Measurements from ENCODE around the gene LHFPL3.
A peak's percentile ranks its signal among the peaks of the same experiment; 100 is the strongest.
"Not testable (repeated sequence)": the region's sequence is repeated elsewhere in the genome, so short reads cannot be mapped to it uniquely, and the experiment has no call there.

The LHFPL3 gene

DNA sequence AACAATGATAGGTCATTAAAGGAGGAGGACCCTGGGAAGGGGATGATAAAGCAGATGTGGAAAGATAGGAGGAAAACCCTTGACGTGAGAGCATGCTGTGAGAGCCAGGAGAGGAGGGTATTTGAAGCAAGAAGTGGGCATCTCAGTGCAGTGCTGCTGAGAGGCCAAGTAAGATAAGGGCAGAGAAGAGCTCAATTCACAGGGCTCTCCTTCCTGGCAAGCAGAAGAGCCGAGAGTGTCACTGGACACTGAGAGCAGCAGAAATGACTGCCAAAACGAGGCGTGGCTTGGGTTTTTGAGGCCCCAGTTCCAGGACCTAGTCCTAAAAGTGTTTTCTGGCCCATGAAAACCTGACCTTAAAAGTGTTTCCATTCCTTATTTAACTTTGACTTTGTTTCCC is 213.5 kb downstream of the LHFPL3 start:
- TF ChIP-seq POLR2A (IDR thresholded peaks at IDR 0.05; ENCODE audit: low read depth, low read length): no peak
- DNase-seq (ENCODE audit: insufficient read length, low spot score) (no peak), FAIRE-seq (no peak)

DNA sequence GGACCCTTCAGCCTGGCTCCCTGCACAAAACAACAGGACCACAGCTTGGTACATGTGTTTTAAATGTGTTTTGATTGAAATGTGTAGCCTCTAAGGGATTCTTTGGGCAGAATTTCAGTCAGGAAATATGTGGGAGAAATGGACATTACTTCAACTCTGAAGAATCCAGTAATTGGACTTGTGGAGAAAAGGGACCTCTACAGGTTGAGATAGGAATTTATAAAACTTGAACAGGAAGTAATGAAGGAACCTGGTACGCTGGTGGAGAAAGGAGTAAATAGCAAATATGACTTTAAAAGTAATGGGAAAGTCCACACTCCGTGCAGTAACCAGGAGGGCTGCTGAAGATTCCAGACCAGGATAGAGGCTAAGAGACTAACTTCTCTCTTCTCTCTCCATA is 220.5 kb downstream of the LHFPL3 start:
- DNase-seq (ENCODE audit: insufficient read length, low spot score): no peak
- TF ChIP-seq POLR2A (IDR thresholded peaks at IDR 0.05; ENCODE audit: low read depth, low read length): no peak
- FAIRE-seq: no peak

DNA sequence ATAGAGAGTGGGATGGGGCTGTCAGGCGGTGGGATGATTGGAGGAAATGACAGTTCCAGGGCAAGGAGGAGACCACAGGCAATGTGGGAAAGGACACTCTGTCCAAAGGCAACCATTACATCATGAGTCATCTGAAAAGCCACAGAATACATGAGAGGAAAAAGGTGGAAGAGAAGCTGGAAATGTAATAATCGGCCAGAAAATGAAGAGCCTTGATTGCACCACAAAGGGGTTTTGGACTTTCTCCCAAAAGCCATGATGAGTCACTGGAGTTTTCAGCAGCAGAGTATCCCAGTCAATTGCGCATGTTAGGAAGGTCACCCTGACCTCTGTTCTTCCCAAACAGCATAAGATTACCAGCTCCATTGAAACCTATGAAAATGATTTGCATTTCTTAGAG is 222.0 kb downstream of the LHFPL3 start:
- no peak for DNase-seq (ENCODE audit: insufficient read length, low spot score)
- FAIRE-seq: no peak
- no peak for TF ChIP-seq POLR2A (IDR thresholded peaks at IDR 0.05; ENCODE audit: low read depth, low read length)

DNA sequence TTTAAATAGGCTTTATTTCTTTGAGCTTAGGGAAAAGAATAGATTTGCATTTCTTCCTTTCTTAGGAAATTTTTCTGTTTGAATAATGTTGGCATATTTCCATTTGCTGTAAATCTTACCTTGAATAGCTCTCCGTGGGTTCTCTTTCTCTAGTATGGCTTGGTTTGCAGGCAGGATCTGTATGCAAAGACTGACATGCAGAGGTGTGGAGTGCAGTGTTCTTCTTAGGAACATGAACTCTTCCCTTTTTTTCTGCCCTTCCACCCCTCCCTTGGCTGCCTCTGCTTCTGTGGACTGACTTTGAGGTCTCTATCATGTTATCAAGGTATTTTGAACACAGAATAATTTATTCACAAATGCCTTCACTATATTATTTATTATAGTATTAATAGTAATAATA is 222.8 kb downstream of the LHFPL3 start:
- TF ChIP-seq POLR2A (IDR thresholded peaks at IDR 0.05; ENCODE audit: low read depth, low read length): no peak
- FAIRE-seq: no peak
- DNase-seq (ENCODE audit: insufficient read length, low spot score): no peak

DNA sequence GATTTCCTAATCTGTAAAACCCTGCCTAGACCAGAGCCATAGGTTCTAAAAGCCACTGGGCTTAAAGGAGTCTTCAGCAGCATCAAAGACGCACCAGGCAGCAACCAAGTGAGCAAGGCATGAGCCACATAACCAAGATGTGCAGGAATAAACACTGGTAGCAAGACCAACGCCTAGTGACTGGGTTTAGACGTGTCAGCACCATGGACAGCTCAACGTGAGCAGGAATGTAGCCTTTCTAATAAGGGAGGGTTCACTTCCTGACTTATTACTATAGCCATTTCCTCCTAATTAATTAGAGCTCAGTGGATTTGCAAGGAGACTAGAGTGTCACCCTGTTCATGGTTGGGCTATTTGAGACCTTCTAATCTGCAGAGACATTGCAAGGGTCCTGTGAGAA is 223.7 kb downstream of the LHFPL3 start:
- no peak for TF ChIP-seq POLR2A (IDR thresholded peaks at IDR 0.05; ENCODE audit: low read depth, low read length)
- peak; percentile 19 for DNase-seq (ENCODE audit: insufficient read length, low spot score)
- no peak for FAIRE-seq

DNA sequence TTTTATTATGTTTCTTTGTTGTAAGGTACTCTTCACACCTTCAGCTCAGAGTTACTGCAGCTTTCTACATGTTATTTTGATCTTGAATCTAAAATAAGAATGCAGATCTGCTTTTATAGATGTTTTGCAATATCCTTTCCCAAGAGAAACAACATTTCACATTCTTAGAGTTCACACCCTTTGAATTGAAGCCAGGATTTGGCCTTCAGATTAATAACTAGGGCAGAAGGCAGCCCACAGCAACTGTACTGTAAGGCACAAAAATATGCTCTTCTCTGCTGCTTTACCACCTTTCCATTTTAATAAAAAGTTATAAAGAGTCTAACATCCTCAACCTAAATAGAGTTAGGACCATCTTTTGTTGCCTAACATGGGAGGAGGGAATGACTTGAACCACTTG is 224.7 kb downstream of the LHFPL3 start:
- no peak for FAIRE-seq
- TF ChIP-seq POLR2A (IDR thresholded peaks at IDR 0.05; ENCODE audit: low read depth, low read length): no peak
- DNase-seq (ENCODE audit: insufficient read length, low spot score): no peak

DNA sequence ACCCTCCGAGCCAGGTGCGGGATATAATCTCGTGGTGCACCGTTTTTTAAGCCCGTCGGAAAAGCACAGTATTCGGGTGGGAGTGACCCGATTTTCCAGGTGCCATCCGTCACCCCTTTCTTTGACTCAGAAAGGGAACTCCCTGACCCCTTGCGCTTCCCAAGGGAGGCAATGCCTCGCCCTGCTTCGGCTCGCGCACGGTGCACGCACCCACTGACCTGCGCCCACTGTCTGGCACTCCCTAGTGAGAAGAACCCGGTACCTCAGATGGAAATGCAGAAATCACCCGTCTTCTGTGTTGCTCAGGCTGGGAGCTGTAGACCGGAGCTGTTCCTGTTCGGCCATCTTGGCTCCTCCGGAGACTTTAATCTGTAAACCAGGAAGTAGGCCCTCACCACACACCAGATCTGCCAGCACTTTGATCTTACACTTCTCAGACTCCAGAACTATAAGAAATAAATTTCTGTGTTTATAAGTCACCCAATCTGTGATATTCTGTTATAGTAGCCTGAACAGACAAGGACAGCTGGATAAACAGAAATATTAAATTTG is 235.0 kb downstream of the LHFPL3 start:
- not testable (repeated sequence) for FAIRE-seq

DNA sequence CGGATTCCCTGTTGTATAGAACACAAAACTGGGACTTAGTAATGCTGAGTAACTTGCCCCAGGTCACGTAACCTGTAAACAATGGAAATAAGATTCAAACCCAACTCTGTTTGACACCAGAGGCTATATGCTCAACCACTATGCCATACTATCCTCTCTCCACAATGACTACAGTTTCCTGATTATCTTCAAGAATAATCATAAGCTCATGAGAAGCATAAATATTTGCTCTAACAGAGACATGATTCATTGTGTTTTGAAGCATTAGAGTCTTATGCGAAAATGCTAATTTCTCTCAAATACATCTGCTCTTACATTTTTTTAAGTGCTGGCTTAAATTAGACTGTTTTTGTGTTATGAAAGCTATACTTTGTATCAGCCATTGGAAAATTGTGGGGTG is 241.3 kb downstream of the LHFPL3 start:
- no peak for DNase-seq (ENCODE audit: insufficient read length, low spot score)
- TF ChIP-seq POLR2A (IDR thresholded peaks at IDR 0.05; ENCODE audit: low read depth, low read length): no peak
- FAIRE-seq: no peak

More for the DNA sequence above, 235.0 kb downstream of the LHFPL3 start:
- DNase-seq (ENCODE audit: insufficient read length, low spot score): not testable (repeated sequence)

DNA sequence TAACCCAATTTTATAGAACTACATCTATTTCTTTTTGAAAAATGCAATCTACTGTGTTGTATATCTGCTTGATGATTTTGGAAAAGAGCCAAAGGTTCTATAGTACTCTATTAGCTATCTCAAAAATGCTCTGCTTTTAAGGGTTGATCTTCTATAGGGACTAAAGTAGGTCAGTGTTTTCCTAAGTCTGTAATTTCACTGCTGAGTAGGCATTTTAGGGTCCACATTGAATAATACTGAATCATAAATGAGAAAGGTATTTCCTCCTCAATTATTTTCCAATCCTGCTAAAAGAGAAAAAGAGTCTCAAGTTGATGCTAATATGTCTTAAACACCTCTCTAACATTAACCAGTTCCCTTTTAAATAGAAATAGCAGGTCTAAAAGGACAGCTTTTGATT is 244.2 kb downstream of the LHFPL3 start:
- DNase-seq (ENCODE audit: insufficient read length, low spot score) (no peak), FAIRE-seq (no peak)
- no peak for TF ChIP-seq POLR2A (IDR thresholded peaks at IDR 0.05; ENCODE audit: low read depth, low read length)

DNA sequence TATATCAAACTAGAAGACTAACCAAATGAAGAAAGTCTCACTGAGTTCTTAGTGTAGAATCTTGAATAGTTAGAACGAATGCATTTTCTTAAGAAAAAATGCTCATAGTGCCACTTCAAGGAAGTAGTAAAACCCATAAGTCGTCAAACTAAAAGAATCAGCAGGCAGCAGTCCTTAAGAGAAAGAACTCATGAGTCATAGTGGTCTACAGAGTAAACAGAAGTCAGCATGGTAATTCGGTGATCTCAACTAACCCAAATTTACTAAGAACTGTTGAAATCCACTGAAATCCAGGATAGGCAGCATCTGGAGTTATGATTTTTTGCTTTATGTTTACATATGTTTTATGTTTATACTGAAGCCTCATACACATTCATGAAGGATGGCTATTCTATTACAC is 256.2 kb downstream of the LHFPL3 start:
- no peak for FAIRE-seq
- no peak for DNase-seq (ENCODE audit: insufficient read length, low spot score)
- TF ChIP-seq POLR2A (IDR thresholded peaks at IDR 0.05; ENCODE audit: low read depth, low read length): no peak

DNA sequence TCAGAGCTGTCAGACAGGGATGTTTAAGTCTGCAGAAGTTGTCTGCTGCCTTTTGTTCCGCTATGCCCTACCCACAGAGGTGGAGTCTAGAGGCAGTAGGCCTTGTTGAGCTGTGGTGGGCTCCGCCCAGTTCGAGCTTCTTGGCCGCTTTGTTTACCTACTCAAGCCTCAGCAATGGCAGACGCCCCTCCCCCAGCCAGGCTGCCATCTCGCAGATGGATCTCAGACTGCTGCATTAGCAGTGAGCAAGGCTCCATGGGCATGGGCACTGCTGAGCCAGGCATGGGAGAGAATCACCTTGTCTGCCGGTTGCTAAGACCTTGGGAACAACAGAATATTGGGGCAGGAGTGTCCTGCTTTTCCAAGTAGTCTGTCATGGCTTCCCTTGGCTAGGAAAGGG is 267.2 kb downstream of the LHFPL3 start:
- not testable (repeated sequence) for DNase-seq (ENCODE audit: insufficient read length, low spot score); FAIRE-seq

DNA sequence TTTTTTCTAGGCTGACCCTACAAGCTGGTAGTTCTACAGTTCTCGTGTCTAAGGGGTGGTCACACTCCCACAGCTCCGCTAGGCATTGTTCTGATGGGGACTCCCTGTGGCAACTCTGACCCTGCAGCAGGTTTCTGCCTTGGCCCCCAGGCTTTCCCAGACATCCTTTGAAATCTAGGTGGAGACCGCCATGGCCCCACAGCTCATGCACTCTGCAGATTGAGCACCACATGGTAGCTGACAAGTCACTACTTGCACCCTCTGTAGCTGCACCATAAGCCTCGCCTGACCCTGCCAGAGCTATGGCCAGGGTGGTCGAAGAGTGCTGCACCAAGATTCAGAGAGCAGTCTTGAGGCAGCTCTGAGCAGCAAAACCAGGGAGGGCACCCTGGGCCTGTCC is 275.6 kb downstream of the LHFPL3 start:
- DNase-seq (ENCODE audit: insufficient read length, low spot score): no peak
- no peak for FAIRE-seq
- TF ChIP-seq POLR2A (IDR thresholded peaks at IDR 0.05; ENCODE audit: low read depth, low read length): no peak

DNA sequence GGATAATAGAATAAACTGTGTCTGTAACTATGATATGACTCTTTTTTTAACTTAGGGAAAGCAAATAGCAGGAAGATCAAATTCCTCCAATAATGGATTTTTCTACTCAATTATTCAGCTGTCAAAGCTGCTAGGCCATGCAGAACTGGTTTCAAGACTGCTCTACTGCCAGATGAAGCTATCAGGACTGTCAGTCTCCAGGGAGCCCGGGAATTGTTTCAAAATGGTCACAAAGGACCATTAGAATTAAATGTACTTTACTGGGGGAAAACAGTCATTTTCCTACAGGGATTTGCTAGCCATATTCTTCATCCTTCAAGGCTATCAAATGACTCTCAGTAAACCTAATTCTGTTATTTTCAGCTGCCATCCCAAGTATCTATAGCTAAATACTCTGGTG is 276.3 kb downstream of the LHFPL3 start:
- FAIRE-seq (no peak), DNase-seq (ENCODE audit: insufficient read length, low spot score) (no peak)
- TF ChIP-seq POLR2A (IDR thresholded peaks at IDR 0.05; ENCODE audit: low read depth, low read length): no peak

DNA sequence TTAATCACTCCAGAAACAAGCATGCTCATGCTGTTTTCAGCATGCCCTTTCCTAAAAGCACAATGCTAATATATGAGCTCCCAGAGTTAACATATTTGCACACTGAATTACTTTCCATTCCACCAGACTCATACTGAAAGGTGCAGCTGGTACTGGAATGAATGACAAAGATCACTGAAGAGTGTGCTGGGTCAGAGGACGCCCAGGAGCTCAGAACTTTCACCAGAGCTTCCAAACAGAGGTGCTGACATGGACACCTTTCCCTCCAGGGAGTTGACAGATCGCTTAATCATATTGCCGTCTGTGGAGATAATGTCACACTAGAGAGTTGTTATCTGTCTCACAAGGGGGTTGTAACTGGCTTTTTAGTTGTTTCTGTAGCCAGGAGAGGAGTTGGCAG is 292.9 kb downstream of the LHFPL3 start:
- TF ChIP-seq POLR2A (IDR thresholded peaks at IDR 0.05; ENCODE audit: low read depth, low read length): no peak
- no peak for FAIRE-seq
- DNase-seq (ENCODE audit: insufficient read length, low spot score): no peak

DNA sequence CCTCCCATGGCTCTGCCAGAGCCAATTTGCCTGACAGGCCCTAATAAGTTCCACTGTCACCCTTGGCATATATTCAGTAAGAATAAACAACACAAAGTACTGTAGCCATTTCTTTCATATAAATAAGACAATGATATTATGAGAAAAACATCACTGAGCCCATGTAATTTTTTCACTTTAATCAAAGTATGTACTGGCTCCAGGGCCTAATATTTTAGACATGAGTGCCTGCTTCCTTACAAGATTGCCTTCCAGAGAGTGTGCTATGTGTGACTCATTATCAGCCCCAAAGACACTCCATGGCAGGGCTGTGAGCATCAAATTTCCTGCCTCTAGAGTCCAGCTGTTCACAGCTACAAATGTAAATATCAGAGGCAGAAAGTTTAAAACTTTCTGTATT is 297.6 kb downstream of the LHFPL3 start:
- FAIRE-seq (no peak), DNase-seq (ENCODE audit: insufficient read length, low spot score) (no peak)
- TF ChIP-seq POLR2A (IDR thresholded peaks at IDR 0.05; ENCODE audit: low read depth, low read length): no peak

DNA sequence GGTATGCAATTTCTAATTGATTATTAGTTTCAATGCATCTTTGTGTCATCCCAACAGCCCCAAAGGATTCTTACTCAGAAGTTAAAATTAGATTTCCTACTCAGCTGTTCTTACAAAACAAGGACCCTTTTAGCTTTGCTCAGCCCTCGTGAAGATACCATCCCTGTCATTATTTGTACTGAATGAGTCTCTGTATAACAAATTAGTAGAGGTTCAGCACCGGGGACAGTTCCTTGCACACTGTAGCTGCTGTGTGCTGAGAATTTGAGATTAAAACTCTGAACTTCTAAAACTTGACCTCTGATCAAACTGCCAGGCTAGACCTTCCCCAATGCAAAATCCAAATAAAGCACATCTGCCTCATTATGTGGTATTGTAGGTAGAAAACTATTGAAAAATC is 299.1 kb downstream of the LHFPL3 start:
- no peak for DNase-seq (ENCODE audit: insufficient read length, low spot score)

More for the DNA sequence above, 299.1 kb downstream of the LHFPL3 start:
- TF ChIP-seq POLR2A (IDR thresholded peaks at IDR 0.05; ENCODE audit: low read depth, low read length): no peak
- FAIRE-seq: no peak

Data from H54 (cell line).